B cell (primary cell): Measurements from ENCODE around the gene FBXO11. TPM values are rescaled to one million over a fixed set of nuclear protein-coding genes. Genes with fewer than 3 reads are reported as not detected.

Experiments used
- ATAC-seq: fragments of 200-7000 bp; cut with Tn5 transposase; one replicate; pipeline ENCODE4 v1.10.0; 2021; ENCODE audit warnings: low read depth, mild to moderate bottlenecking, moderate number of reproducible peaks, moderate library complexity
- CTCF ChIA-PET: fragments of 350-600 bp; sonication (Branson Sonifier 250); formaldehyde crosslinking; loops from one replicate; lab custom pipeline; 2021; ENCODE audit warnings: antibody characterized with exemption, inconsistent platforms; lab: Charles Lee
- POLR2A ChIA-PET: fragments of 350-600 bp; sonication (Branson Sonifier 250); formaldehyde crosslinking; loops from one replicate; lab custom pipeline; 2021; ENCODE audit warnings: antibody characterized with exemption; lab: Charles Lee
- DNase-seq: peaks from one replicate; pipeline ENCODE4 v3.0.0; 2013
- H2AFZ ChIP-seq: 2 replicates; pipeline ENCODE4 v1.6.1; 2012; ENCODE audit warnings: mild to moderate bottlenecking, low read depth, low read length; ENCODE audit not compliant: insufficient read depth, poor library complexity, severe bottlenecking
- H3K27ac ChIP-seq, 2 donors: 1 replicate in 1 of 2; 2 replicates in 1 of 2; pipeline ENCODE4 v1.5.1; 2012 to 2013; ENCODE audit warnings: low read length in 2 of 2, mild to moderate bottlenecking in 2 of 2, moderate library complexity in 1 of 2
- H3K27me3 ChIP-seq, 4 experiments: fragments of 200-600 bp in 1 of 4; sonication (generic) in 1 of 4; replicated peaks in 1 of 4; 1 replicate in 2 of 4; 2 replicates in 2 of 4; pipeline versions ENCODE4 v1.6.1 to v1.7.0; 2013 to 2016; ENCODE audit warnings: low read length in 3 of 4, mild to moderate bottlenecking in 2 of 4, mixed read lengths in 1 of 4, moderate library complexity in 1 of 4; ENCODE audit not compliant: insufficient read depth in 4 of 4, control insufficient read depth in 3 of 4; ENCODE audit errors: control extremely low read depth in 1 of 4
- H3K36me3 ChIP-seq, 2 experiments: replicated peaks in 1 of 2; 1 replicate in 1 of 2; 2 replicates in 1 of 2; pipeline versions ENCODE4 v1.6.1 to v1.7.1; 2013; ENCODE audit warnings: low read length in 1 of 2; ENCODE audit not compliant: insufficient read depth in 2 of 2, control insufficient read depth in 1 of 2; ENCODE audit errors: control extremely low read depth in 1 of 2, extremely low read depth in 1 of 2
- H3K4me1 ChIP-seq, 2 donors: fragments of 200-600 bp in 1 of 2; sonication (generic) in 1 of 2; 1 replicate in 1 of 2; 2 replicates in 1 of 2; pipeline versions ENCODE4 v1.5.1 to v1.6.1; 2013 to 2017; ENCODE audit warnings: low read length in 2 of 2; ENCODE audit not compliant: control insufficient read depth in 2 of 2, insufficient read depth in 2 of 2
- H3K4me2 ChIP-seq: replicated peaks from 2 replicates; pipeline ENCODE3; 2012; ENCODE audit warnings: mild to moderate bottlenecking, low read depth, low read length; ENCODE audit not compliant: poor library complexity, severe bottlenecking
- H3K4me3 ChIP-seq, 5 experiments: fragments of 200-600 bp in 1 of 5; sonication (generic) in 1 of 5; 1 replicate in 3 of 5; 2 replicates in 2 of 5; pipeline versions ENCODE4 v1.5.1 to v1.7.0; 2011 to 2016; ENCODE audit warnings: low read length in 4 of 5, mild to moderate bottlenecking in 4 of 5, low read depth in 2 of 5, control low read depth in 1 of 5, moderate library complexity in 1 of 5; ENCODE audit not compliant: insufficient read depth in 1 of 5; ENCODE audit errors: control extremely low read depth in 1 of 5, extremely low read depth in 1 of 5
- H3K79me2 ChIP-seq: fragments of 200-600 bp; sonication (generic); one replicate; pipeline ENCODE4 v1.6.0; 2016; ENCODE audit warnings: low read length; ENCODE audit not compliant: control insufficient read depth, insufficient read depth
- H3K9ac ChIP-seq: fragments of 200-600 bp; sonication (generic); 2 replicates; pipeline ENCODE4 v1.6.1; 2017; ENCODE audit warnings: mild to moderate bottlenecking, low read length, moderate library complexity
- H3K9me3 ChIP-seq, 3 donors: one replicate each; pipeline versions ENCODE4 v1.6.1 to v1.7.1; 2013; ENCODE audit warnings: low read length in 2 of 3; ENCODE audit not compliant: control insufficient read depth in 2 of 3, insufficient read depth in 1 of 3; ENCODE audit errors: control extremely low read depth in 1 of 3
- H4K20me1 ChIP-seq: 2 replicates; pipeline ENCODE4 v1.6.0; 2012; ENCODE audit warnings: mild to moderate bottlenecking, low read length; ENCODE audit not compliant: insufficient read depth, control insufficient read depth, poor library complexity, severe bottlenecking
- H3K27ac Mint-ChIP-seq: one replicate; pipeline ENCODE4 v1.8.0; 2021; ENCODE audit warnings: mixed read lengths
- H3K27me3 Mint-ChIP-seq: one replicate; pipeline ENCODE4 v1.8.0; 2021; ENCODE audit warnings: mixed read lengths
- H3K4me1 Mint-ChIP-seq: one replicate; pipeline ENCODE4 v1.8.0; 2021; ENCODE audit warnings: mixed read lengths
- H3K4me3 Mint-ChIP-seq: one replicate; pipeline ENCODE4 v1.8.0; 2021; ENCODE audit warnings: mixed read lengths
- H3K9me3 Mint-ChIP-seq: one replicate; pipeline ENCODE4 v1.8.0; 2022; ENCODE audit warnings: mixed read lengths; ENCODE audit not compliant: insufficient read depth
- EZH2 ChIP-seq: IDR thresholded peaks from 2 replicates; pipeline ENCODE4 v1.6.1; 2012; ENCODE audit warnings: borderline replicate concordance, low read depth, mild to moderate bottlenecking, moderate library complexity, low read length; ENCODE audit not compliant: insufficient read depth, poor library complexity, severe bottlenecking
- WGBS: methylation state at CpG from one replicate; pipeline ENCODE4 v1.1.5; 2013; ENCODE audit warnings: missing lambda C conversion rate; ENCODE audit not compliant: insufficient coverage; 5-methylcytosine and 5-hydroxymethylcytosine counted together
- intact Hi-C: fragments of 100-400 bp; cut with micrococcal nuclease; formaldehyde crosslinking; loops from one replicate; pipeline ENCODE4 v1.10.0; 2022
- polyA plus RNA-seq: library from polyadenylated mRNA; depleted of rRNA; stranded (reverse); fragments of >200 nt; gene quantifications from 2 replicates; pipeline ENCODE4 v1.2.3, GENCODE V29; 2012
- total RNA-seq, 2 donors: library from RNA; stranded (reverse); fragments of 120-200 nt in 1 of 2; gene quantifications; 1 replicate in 1 of 2; 2 replicates in 1 of 2; pipeline versions ENCODE4 v1.2.3 to v1.2.4, GENCODE V29; 2013 to 2022
- TF ChIP-seq, protein P1 (sequence below): fragments of 200-600 bp; IDR thresholded peaks from one replicate; pipeline ENCODE4 v1.8.0; 2022; ENCODE audit warnings: antibody characterized with exemption, mild to moderate bottlenecking

Gene FBXO11
- total and polyA plus RNA-seq, 2 donors (not counting 1 experiment from before 2014, with no cell fraction given): 42.6 to 107 TPM

DNA sequence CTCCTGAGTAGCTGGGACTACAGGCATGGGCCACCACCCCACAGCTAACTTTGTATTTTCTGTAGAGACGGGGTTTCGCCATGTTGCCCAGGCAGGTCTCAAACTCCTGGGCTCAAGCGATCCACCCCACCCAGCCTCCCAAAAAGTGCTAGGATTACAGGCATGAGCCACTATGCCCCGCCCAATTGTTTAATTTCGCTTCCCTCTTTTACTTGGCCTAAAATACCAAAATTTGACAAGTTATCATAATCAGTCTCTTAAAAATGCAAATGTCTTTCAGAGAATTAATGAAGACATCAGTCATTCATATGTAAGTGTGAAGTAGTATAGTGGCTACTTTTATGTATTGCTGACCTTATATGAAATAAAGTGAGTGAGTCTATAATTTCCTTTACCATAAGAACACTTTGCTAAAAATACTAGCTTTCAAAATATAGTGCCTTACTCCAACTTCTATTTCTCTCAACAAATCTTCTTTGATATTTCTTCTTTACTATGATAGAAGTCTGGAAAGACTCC, 9.8 kb downstream of the FBXO11 start:
- H3K4me3 Mint-ChIP-seq: peak overlapping the region; percentile 66
- intact Hi-C loops: no loop called here
- ATAC-seq (peak; percentile 35), DNase-seq (peak; percentile 39)
- CTCF ChIA-PET: interaction anchor here (0.6 kb wide), 1 partner anchor 532 kb away, joined by 3 read pairs; no protein-coding TSS in a partner anchor
- Histone ChIP-seq H3K4me2 (peak overlapping the region; percentile 72), H3K9ac (peak overlapping the region; percentile 17), H3K4me3 (peak overlapping the region in 1 of 5 experiments; percentile 59), H4K20me1 (peaks cover 58% of the 10 kb centered on the region), H3K9me3 (no peaks in the 10 kb centered on the region), H3K27ac (peak overlapping the region in 1 of 2 donors; percentile 86), H3K27me3 (no peaks in the 10 kb centered on the region), H3K4me1 (peaks cover 39 to 68% of the 10 kb centered on the region in 2 donors), H3K79me2 (peaks cover 97% of the 10 kb centered on the region), H3K36me3 (peaks cover 0 to 5% of the 10 kb centered on the region in 2 experiments), H2AFZ (no peak overlapping the region)
- TF ChIP-seq EZH2: no peak
- TF ChIP-seq, protein P1, sequence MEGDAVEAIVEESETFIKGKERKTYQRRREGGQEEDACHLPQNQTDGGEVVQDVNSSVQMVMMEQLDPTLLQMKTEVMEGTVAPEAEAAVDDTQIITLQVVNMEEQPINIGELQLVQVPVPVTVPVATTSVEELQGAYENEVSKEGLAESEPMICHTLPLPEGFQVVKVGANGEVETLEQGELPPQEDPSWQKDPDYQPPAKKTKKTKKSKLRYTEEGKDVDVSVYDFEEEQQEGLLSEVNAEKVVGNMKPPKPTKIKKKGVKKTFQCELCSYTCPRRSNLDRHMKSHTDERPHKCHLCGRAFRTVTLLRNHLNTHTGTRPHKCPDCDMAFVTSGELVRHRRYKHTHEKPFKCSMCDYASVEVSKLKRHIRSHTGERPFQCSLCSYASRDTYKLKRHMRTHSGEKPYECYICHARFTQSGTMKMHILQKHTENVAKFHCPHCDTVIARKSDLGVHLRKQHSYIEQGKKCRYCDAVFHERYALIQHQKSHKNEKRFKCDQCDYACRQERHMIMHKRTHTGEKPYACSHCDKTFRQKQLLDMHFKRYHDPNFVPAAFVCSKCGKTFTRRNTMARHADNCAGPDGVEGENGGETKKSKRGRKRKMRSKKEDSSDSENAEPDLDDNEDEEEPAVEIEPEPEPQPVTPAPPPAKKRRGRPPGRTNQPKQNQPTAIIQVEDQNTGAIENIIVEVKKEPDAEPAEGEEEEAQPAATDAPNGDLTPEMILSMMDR: no peak
- no peaks in the 10 kb centered on the region for H3K27me3 Mint-ChIP-seq
- H3K27ac Mint-ChIP-seq: peak overlapping the region; percentile 84
- H3K4me1 Mint-ChIP-seq: peaks cover 76% of the 10 kb centered on the region
- POLR2A ChIA-PET: no interaction called here
- H3K9me3 Mint-ChIP-seq: no peaks in the 10 kb centered on the region
- 83% methylated on average over 2 of the region's 5 CpGs for WGBS

DNA sequence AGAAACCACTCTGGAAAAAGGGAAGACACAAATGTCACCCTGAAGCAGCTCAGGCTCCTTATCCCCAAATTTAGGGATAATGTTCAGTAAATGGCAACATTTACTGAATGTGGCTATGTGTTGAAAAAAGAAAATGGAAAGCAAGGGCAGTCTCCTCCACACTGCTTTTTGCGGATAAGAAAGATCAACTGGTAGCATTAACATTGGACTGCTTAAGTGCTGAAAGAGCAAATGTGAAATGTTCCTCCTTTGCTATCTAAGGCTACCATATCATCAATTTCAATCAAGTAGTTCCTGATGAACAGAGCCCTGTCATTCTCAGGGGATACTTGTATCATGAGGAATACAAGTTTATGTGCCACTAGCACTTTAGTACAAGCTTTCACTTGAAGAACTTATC, 12.5 kb downstream of the FBXO11 start:
- POLR2A ChIA-PET: no interaction called here
- peaks cover 79% of the 10 kb centered on the region for H4K20me1 ChIP-seq
- H3K4me1 ChIP-seq: peaks cover 31 to 69% of the 10 kb centered on the region in 2 donors

More for the DNA sequence above, 12.5 kb downstream of the FBXO11 start:
- H3K27me3 Mint-ChIP-seq: no peaks in the 10 kb centered on the region
- ATAC-seq: no peak
- CTCF ChIA-PET: interaction anchor here (1.3 kb wide), 1 partner anchor 36 kb away, joined by 4 read pairs; no protein-coding TSS in a partner anchor
- H3K27ac Mint-ChIP-seq: no peak overlapping the region
- no peak for DNase-seq
- Histone ChIP-seq H3K79me2 (peaks cover 98% of the 10 kb centered on the region), H3K27ac (no peak overlapping the region), H3K9me3 (no peaks in the 10 kb centered on the region), H3K4me3 (no peak overlapping the region), H2AFZ (no peak overlapping the region), H3K36me3 (peaks cover 0 to 8% of the 10 kb centered on the region in 2 experiments), H3K4me2 (no peak overlapping the region), H3K27me3 (no peaks in the 10 kb centered on the region), H3K9ac (no peak overlapping the region)
- no peak overlapping the region for H3K4me3 Mint-ChIP-seq
- peaks cover 78% of the 10 kb centered on the region for H3K4me1 Mint-ChIP-seq
- TF ChIP-seq, protein P1: no peak
- TF ChIP-seq EZH2: no peak
- intact Hi-C loops: no loop called here
- no peaks in the 10 kb centered on the region for H3K9me3 Mint-ChIP-seq
- no CpG with 5 or more reads among the region's 1 CpG for WGBS
